Uterus (tissue), 4 donors: ENCODE data around the gene TMEM218. TPM values are rescaled to one million over a fixed set of nuclear protein-coding genes. Genes with fewer than 3 reads are reported as not detected.

Source experiments
- DNase-seq, 2 donors: peaks; one replicate each; pipeline ENCODE4 v3.0.0-alpha.2; 2019 to 2020
- H3K27ac ChIP-seq, 2 donors: fragments of 200-600 bp; sonication (generic); 1 replicate in 1 of 2; 2 replicates in 1 of 2; pipeline ENCODE4 v1.5.1; 2016 to 2018
- H3K27me3 ChIP-seq, 2 donors: fragments of 200-600 bp; sonication (generic); one replicate each; pipeline ENCODE4 v1.5.1; 2018 to 2019; ENCODE audit warnings: control low read depth in 1 of 2
- H3K36me3 ChIP-seq, 2 donors: fragments of 200-600 bp; sonication (generic); one replicate each; pipeline ENCODE4 v1.5.1; 2019; ENCODE audit warnings: control low read depth in 1 of 2
- H3K4me1 ChIP-seq, 2 donors: fragments of 200-600 bp; sonication (generic); one replicate each; pipeline ENCODE4 v1.5.1; 2018 to 2019; ENCODE audit warnings: control low read depth in 1 of 2
- H3K4me3 ChIP-seq, 2 donors: fragments of 200-600 bp; sonication (generic); 1 replicate in 1 of 2; 2 replicates in 1 of 2; pipeline ENCODE4 v1.5.1; 2018 to 2019; ENCODE audit warnings: mild to moderate bottlenecking in 1 of 2
- H3K9me3 ChIP-seq, 2 donors: fragments of 200-600 bp; sonication (generic); one replicate each; pipeline ENCODE4 v1.5.1; 2019; ENCODE audit warnings: control low read depth in 1 of 2
- CTCF ChIP-seq, 4 experiments: fragments of 200-600 bp in 2 of 4; fragments of 450-650 bp in 2 of 4; sonication (generic) in 2 of 4; IDR thresholded peaks; one replicate each; pipeline ENCODE4 v1.5.1; 2016 to 2019; ENCODE audit warnings: antibody characterized with exemption in 4 of 4, mild to moderate bottlenecking in 2 of 4, moderate library complexity in 1 of 4
- POLR2A ChIP-seq, 2 donors: fragments of 450-650 bp; IDR thresholded peaks; one replicate each; pipeline ENCODE4 v1.6.1; 2016; ENCODE audit warnings: antibody characterized with exemption in 2 of 2, mild to moderate bottlenecking in 1 of 2, moderate library complexity in 1 of 2
- intact Hi-C: fragments of 100-400 bp; cut with DNase I; formaldehyde crosslinking; loops from one replicate; pipeline ENCODE4 v1.15.1; 2023; ENCODE audit warnings: low total_unique reads
- total RNA-seq, 4 donors: library from RNA; depleted of rRNA in 3 of 4; stranded (reverse); fragments of >200 nt in 3 of 4; gene quantifications; one replicate each; pipeline versions ENCODE4 v1.1.0 to v1.2.4, GENCODE V29; 2014 to 2023
- donor health status: DM: yes; HTN: yes; CAD: no.

The TMEM218 gene
- 10 to 100 TPM in 2 of 4 donors, 1 to 10 TPM in 2; 3.2 to 45.9 (median 12.0) TPM for total RNA-seq

- Histone ChIP-seq H3K27me3 (no peaks in the 10 kb centered on the region), H3K9me3 (no peaks in the 10 kb centered on the region), H3K4me3 (peak within 1 kb of the TSS; percentile 59 to 77), H3K27ac (peak within 1 kb of the TSS; percentile 70 to 78), H3K36me3 (no peaks in the 10 kb centered on the region), H3K4me1 (no peaks in the 10 kb centered on the region)
- intact Hi-C loops, result no loop called here
- peak; percentile 99 for DNase-seq
- TF ChIP-seq CTCF (IDR thresholded peaks at IDR 0.05), result peak in 1 of 4 experiments; percentile 9
- TF ChIP-seq POLR2A (IDR thresholded peaks at IDR 0.05), result peak in 1 of 2 donors; percentile 20
Observed at GRCh38 chr11:125111343-125112207, at the start of gene TMEM218. TSS of gene TMEM218 (minus strand) at chr11:125111626. CDS start at chr11:125102241, 9,385 bp downstream.

GRCh38 chr11:125157953-125158680, 46.7 kb upstream of the TMEM218 start:
- TF ChIP-seq CTCF (IDR thresholded peaks at IDR 0.05) (no peak), POLR2A (IDR thresholded peaks at IDR 0.05) (no peak)
- Histone ChIP-seq H3K36me3 (no peaks in the 10 kb centered on the region), H3K9me3 (no peaks in the 10 kb centered on the region), H3K4me1 (no peaks in the 10 kb centered on the region), H3K27me3 (no peaks in the 10 kb centered on the region), H3K4me3 (no peak overlapping the region), H3K27ac (no peak overlapping the region)
- intact Hi-C loops, result no loop called here
- no peak for DNase-seq

- Histone ChIP-seq H3K4me3 (no peak overlapping the region), H3K9me3 (no peaks in the 10 kb centered on the region), H3K4me1 (no peaks in the 10 kb centered on the region), H3K27me3 (no peaks in the 10 kb centered on the region), H3K27ac (no peak overlapping the region), H3K36me3 (no peaks in the 10 kb centered on the region)
- DNase-seq, result no peak
- TF ChIP-seq CTCF (IDR thresholded peaks at IDR 0.05) (no peak), POLR2A (IDR thresholded peaks at IDR 0.05) (no peak)
- intact Hi-C loops, result no loop called here
Observed at GRCh38 chr11:125157118-125157733, 45.8 kb upstream of the TMEM218 start.

GRCh38 chr11:125156346-125157117, 45.1 kb upstream of the TMEM218 start:
- Histone ChIP-seq H3K36me3 (no peaks in the 10 kb centered on the region), H3K27ac (no peak overlapping the region), H3K27me3 (no peaks in the 10 kb centered on the region), H3K4me1 (no peaks in the 10 kb centered on the region), H3K9me3 (no peaks in the 10 kb centered on the region), H3K4me3 (no peak overlapping the region)
- intact Hi-C loops, result no loop called here
- TF ChIP-seq POLR2A (IDR thresholded peaks at IDR 0.05) (no peak), CTCF (IDR thresholded peaks at IDR 0.05) (no peak)
- no peak for DNase-seq
